ENCODE measurements around the gene RNF32.
"Not testable (repeated sequence)": the region's sequence is repeated elsewhere in the genome, so short reads cannot be mapped to it uniquely, and the experiment has no call there.

RNF32 gene

GRCh38 chr7:156637093-156637492 is 3.5 kb upstream of the RNF32 start:
- DNase-seq; in situ Hi-C loops (cut with MboI; ENCODE audit: low pct_unique_long_range_greater_than_20kb, low sequenced_read_pairs): not testable (repeated sequence)

- DNase-seq = no peak
- in situ Hi-C loops (cut with MboI; ENCODE audit: low pct_unique_long_range_greater_than_20kb, low sequenced_read_pairs) = no loop called here
Observed at GRCh38 chr7:156638443-156639077, 2.0 kb upstream of the RNF32 start.

GRCh38 chr7:156639426-156640256 is 933 bp upstream of the RNF32 start:
- in situ Hi-C loops (cut with MboI; ENCODE audit: low pct_unique_long_range_greater_than_20kb, low sequenced_read_pairs) = no loop called here
- no peak for DNase-seq

GRCh38 chr7:156640949-156641485 is 443 bp downstream of the RNF32 start:
- DNase-seq = no peak
- in situ Hi-C loops (cut with MboI; ENCODE audit: low pct_unique_long_range_greater_than_20kb, low sequenced_read_pairs) = no loop called here

GRCh38 chr7:156642306-156643045 is 1.9 kb downstream of the RNF32 start:
- in situ Hi-C loops (cut with MboI; ENCODE audit: low pct_unique_long_range_greater_than_20kb, low sequenced_read_pairs) = no loop called here
- DNase-seq = no peak

- in situ Hi-C loops (cut with MboI; ENCODE audit: low pct_unique_long_range_greater_than_20kb, low sequenced_read_pairs) = not testable (repeated sequence)
Observed at GRCh38 chr7:156647330-156647729, 6.8 kb downstream of the RNF32 start.

GRCh38 chr7:156650042-156650441 is 9.5 kb downstream of the RNF32 start:
- in situ Hi-C loops (cut with MboI; ENCODE audit: low pct_unique_long_range_greater_than_20kb, low sequenced_read_pairs) = no loop called here
- peak; percentile 29 for DNase-seq

More at GRCh38 chr7:156647330-156647729, 6.8 kb downstream of the RNF32 start:
- DNase-seq = not testable (repeated sequence)

- in situ Hi-C loops (cut with MboI; ENCODE audit: low pct_unique_long_range_greater_than_20kb, low sequenced_read_pairs) = no loop called here
- no peak for DNase-seq
Observed at GRCh38 chr7:156651474-156651873, 10.9 kb downstream of the RNF32 start.

GRCh38 chr7:156652886-156653568 is 12.5 kb downstream of the RNF32 start:
- in situ Hi-C loops (cut with MboI; ENCODE audit: low pct_unique_long_range_greater_than_20kb, low sequenced_read_pairs) = no loop called here
- no peak for DNase-seq

- DNase-seq = no peak
Observed at GRCh38 chr7:156654511-156655234, 14.1 kb downstream of the RNF32 start.

GRCh38 chr7:156655251-156655650 is 14.7 kb downstream of the RNF32 start:
- DNase-seq = no peak
- in situ Hi-C loops (cut with MboI; ENCODE audit: low pct_unique_long_range_greater_than_20kb, low sequenced_read_pairs) = no loop called here

More at GRCh38 chr7:156654511-156655234, 14.1 kb downstream of the RNF32 start:
- in situ Hi-C loops (cut with MboI; ENCODE audit: low pct_unique_long_range_greater_than_20kb, low sequenced_read_pairs) = no loop called here

- in situ Hi-C loops (cut with MboI; ENCODE audit: low pct_unique_long_range_greater_than_20kb, low sequenced_read_pairs) = no loop called here
- no peak for DNase-seq
Observed at GRCh38 chr7:156655983-156656382, 15.4 kb downstream of the RNF32 start.

GRCh38 chr7:156656598-156656997 is 16.0 kb downstream of the RNF32 start:
- in situ Hi-C loops (cut with MboI; ENCODE audit: low pct_unique_long_range_greater_than_20kb, low sequenced_read_pairs) = no loop called here
- DNase-seq = no peak

- in situ Hi-C loops (cut with MboI; ENCODE audit: low pct_unique_long_range_greater_than_20kb, low sequenced_read_pairs) = no loop called here
Observed at GRCh38 chr7:156657681-156658080, 17.1 kb downstream of the RNF32 start.

GRCh38 chr7:156659203-156659602 is 18.6 kb downstream of the RNF32 start:
- in situ Hi-C loops (cut with MboI; ENCODE audit: low pct_unique_long_range_greater_than_20kb, low sequenced_read_pairs) = no loop called here

More at GRCh38 chr7:156657681-156658080, 17.1 kb downstream of the RNF32 start:
- no peak for DNase-seq

GRCh38 chr7:156659961-156660360 is 19.4 kb downstream of the RNF32 start:
- in situ Hi-C loops (cut with MboI; ENCODE audit: low pct_unique_long_range_greater_than_20kb, low sequenced_read_pairs) = no loop called here

More at GRCh38 chr7:156659203-156659602, 18.6 kb downstream of the RNF32 start:
- DNase-seq = no peak

GRCh38 chr7:156661637-156662036 is 21.1 kb downstream of the RNF32 start:
- no peak for DNase-seq
- in situ Hi-C loops (cut with MboI; ENCODE audit: low pct_unique_long_range_greater_than_20kb, low sequenced_read_pairs) = no loop called here

More at GRCh38 chr7:156659961-156660360, 19.4 kb downstream of the RNF32 start:
- DNase-seq = no peak

GRCh38 chr7:156662277-156662676 is 21.7 kb downstream of the RNF32 start:
- no peak for DNase-seq
- in situ Hi-C loops (cut with MboI; ENCODE audit: low pct_unique_long_range_greater_than_20kb, low sequenced_read_pairs) = no loop called here

All from KBM-7 (cell line).